PFSK-1 (cell line): ENCODE measurements around the gene SLC25A20.

Source experiments
- POLR2AphosphoS5 ChIP-seq: IDR thresholded peaks from 2 replicates; pipeline ENCODE4 v1.6.1; 2012; ENCODE audit warnings: low read depth, mild to moderate bottlenecking, control low read depth, low read length, moderate library complexity
- REST ChIP-seq, 2 experiments: IDR thresholded peaks; 2 replicates each; pipeline versions ENCODE4 v1.6.1 to v1.8.0; 2011 to 2012; ENCODE audit warnings: low read depth in 2 of 2, low read length in 2 of 2, control low read depth in 1 of 2, inconsistent platforms in 1 of 2, mild to moderate bottlenecking in 1 of 2, moderate library complexity in 1 of 2; ENCODE audit not compliant: insufficient read depth in 1 of 2
- TAF1 ChIP-seq: IDR thresholded peaks from 2 replicates; pipeline ENCODE4 v1.6.1; 2012; ENCODE audit warnings: low read length, control low read depth, borderline replicate concordance; ENCODE audit not compliant: insufficient read depth

DNA sequence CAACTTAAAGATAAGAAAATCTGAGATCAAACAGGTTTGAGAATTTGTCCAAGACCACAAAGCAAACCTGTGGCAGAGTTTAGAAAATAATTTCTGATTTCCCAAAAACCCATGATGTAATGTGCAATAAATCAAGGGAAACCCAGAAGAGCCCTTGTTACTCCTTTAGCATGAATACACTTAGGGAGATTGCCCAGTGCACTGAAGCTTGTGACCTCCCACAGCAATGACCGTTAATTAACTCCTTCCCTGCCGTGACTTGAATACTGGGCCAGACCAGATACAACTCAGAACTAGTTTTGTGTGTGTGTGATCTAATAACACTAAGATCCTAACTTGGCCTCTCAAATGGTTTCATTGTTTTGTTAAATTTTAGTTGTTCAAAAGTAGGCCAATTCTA, 53.5 kb downstream of the SLC25A20 start:
- TF ChIP-seq TAF1 (no peak), POLR2AphosphoS5 (no peak), REST (IDR thresholded peaks at IDR 0.05; ENCODE audit: insufficient read depth in 1 of 2, low read depth in 2 of 2, low read length in 2 of 2) (no peak)
